Calu3 (cell line): ENCODE measurements around the gene SETBP1. TPM values are rescaled to one million over a fixed set of nuclear protein-coding genes. Genes with fewer than 3 reads are reported as not detected.

ENCODE experiments used
- BruUV-seq: library from RNA; stranded (reverse); fragments of 400-500 nt; replicated peaks from 2 replicates; lab custom pipeline; 2021; lab: Mats Ljungman, UMichigan
- CTCF ChIA-PET: fragments of 300-600 bp; sonication (Branson Sonifier 250); formaldehyde crosslinking; loops from one replicate; lab custom pipeline; 2022; ENCODE audit warnings: antibody characterized with exemption; lab: Charles Lee
- DNase-seq: peaks from one replicate; pipeline ENCODE4 v3.0.0; 2022
- H3K27ac Mint-ChIP-seq: one replicate; pipeline ENCODE4 v1.8.0; 2022; ENCODE audit warnings: mixed read lengths; ENCODE audit not compliant: unreplicated experiment
- H3K27me3 Mint-ChIP-seq: one replicate; pipeline ENCODE4 v1.8.0; 2022; ENCODE audit warnings: mixed read lengths; ENCODE audit not compliant: unreplicated experiment
- H3K36me3 Mint-ChIP-seq: one replicate; pipeline ENCODE4 v1.8.0; 2022; ENCODE audit warnings: mild to moderate bottlenecking, moderate library complexity, mixed read lengths; ENCODE audit not compliant: insufficient read depth, unreplicated experiment
- H3K4me1 Mint-ChIP-seq: one replicate; pipeline ENCODE4 v1.8.0; 2022; ENCODE audit warnings: mild to moderate bottlenecking, low read depth, mixed read lengths; ENCODE audit not compliant: unreplicated experiment
- H3K4me3 Mint-ChIP-seq: one replicate; pipeline ENCODE4 v1.8.0; 2022; ENCODE audit warnings: mild to moderate bottlenecking, low read depth, moderate library complexity, mixed read lengths; ENCODE audit not compliant: unreplicated experiment
- H3K9me3 Mint-ChIP-seq: one replicate; pipeline ENCODE4 v1.8.0; 2022; ENCODE audit warnings: low read depth, mixed read lengths; ENCODE audit not compliant: unreplicated experiment
- intact Hi-C: fragments of 100-400 bp; cut with micrococcal nuclease; formaldehyde crosslinking; loops from one replicate; pipeline ENCODE4 v1.10.0; 2022; ENCODE audit not compliant: unreplicated experiment
- total RNA-seq: library from RNA; stranded (reverse); gene quantifications from 2 replicates; pipeline ENCODE4 v1.2.3, GENCODE V29; 2022
- TF ChIP-seq, protein P1 (sequence below): fragments of 200-600 bp; IDR thresholded peaks from one replicate; pipeline ENCODE4 v1.8.0; 2022; ENCODE audit warnings: antibody characterized with exemption; ENCODE audit not compliant: unreplicated experiment

Gene SETBP1
- total RNA-seq, 1 experiment from 2014 or later = 6.0 TPM

DNA sequence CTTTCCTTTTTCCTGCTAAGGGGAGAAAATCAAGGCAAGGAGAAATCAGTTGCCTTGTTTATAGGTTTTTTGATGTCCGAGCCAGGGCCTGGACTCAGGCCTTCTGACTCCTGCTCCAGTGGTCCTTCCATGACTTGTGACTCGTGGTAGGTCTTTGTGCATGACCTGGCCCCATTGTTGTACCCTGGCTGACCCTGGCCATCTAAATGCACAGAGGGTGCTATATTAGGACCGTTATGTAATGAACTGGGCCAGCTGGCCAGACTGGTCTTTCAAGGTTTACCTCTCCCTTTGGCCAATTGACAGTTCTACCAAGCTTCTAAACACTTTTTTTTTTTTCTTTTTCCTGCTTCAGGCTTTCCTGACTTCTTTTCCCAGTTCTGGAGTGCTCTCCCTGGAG, 81.1 kb downstream of the SETBP1 start:
- CTCF ChIA-PET = interaction anchor here (0.6 kb wide), 2 partner anchors 12 to 445 kb away, joined by 3 read pairs; no protein-coding TSS in a partner anchor
- Mint-ChIP-seq H3K4me1 (peaks cover 17% of the 10 kb centered on the region), H3K4me3 (no peak overlapping the region), H3K27me3 (no peaks in the 10 kb centered on the region), H3K27ac (no peak overlapping the region), H3K9me3 (no peaks in the 10 kb centered on the region), H3K36me3 (no peaks in the 10 kb centered on the region)
- TF ChIP-seq, protein P1, sequence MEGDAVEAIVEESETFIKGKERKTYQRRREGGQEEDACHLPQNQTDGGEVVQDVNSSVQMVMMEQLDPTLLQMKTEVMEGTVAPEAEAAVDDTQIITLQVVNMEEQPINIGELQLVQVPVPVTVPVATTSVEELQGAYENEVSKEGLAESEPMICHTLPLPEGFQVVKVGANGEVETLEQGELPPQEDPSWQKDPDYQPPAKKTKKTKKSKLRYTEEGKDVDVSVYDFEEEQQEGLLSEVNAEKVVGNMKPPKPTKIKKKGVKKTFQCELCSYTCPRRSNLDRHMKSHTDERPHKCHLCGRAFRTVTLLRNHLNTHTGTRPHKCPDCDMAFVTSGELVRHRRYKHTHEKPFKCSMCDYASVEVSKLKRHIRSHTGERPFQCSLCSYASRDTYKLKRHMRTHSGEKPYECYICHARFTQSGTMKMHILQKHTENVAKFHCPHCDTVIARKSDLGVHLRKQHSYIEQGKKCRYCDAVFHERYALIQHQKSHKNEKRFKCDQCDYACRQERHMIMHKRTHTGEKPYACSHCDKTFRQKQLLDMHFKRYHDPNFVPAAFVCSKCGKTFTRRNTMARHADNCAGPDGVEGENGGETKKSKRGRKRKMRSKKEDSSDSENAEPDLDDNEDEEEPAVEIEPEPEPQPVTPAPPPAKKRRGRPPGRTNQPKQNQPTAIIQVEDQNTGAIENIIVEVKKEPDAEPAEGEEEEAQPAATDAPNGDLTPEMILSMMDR = no peak
- BruUV-seq = no TSS peak
- DNase-seq = peak; percentile 59
- intact Hi-C loops = no loop called here

DNA sequence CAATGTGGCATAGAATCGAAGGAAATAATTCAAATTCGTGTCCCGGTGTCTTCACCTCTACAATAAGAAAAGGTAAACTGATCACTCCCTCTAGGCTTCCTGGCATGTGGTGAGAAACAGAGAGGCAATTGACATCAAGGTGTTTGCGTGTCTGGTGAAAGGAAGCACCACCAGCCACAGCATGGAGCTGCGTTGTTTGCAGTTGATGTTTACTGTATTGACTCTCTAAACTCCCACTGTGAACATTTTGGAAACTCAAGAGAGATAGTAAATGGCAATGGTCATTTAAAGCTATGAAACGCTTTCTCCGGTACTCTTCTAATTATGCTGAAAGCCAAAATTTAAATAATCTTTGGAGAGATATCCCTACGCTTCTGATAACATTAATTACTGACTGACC, 82.6 kb downstream of the SETBP1 start:
- Mint-ChIP-seq H3K27me3 (no peaks in the 10 kb centered on the region), H3K4me1 (peaks cover 17% of the 10 kb centered on the region), H3K4me3 (no peak overlapping the region), H3K27ac (no peak overlapping the region), H3K9me3 (no peaks in the 10 kb centered on the region), H3K36me3 (no peaks in the 10 kb centered on the region)
- BruUV-seq = no TSS peak
- intact Hi-C loops = no loop called here
- TF ChIP-seq, protein P1 = no peak
- CTCF ChIA-PET = no interaction called here
- no peak for DNase-seq

DNA sequence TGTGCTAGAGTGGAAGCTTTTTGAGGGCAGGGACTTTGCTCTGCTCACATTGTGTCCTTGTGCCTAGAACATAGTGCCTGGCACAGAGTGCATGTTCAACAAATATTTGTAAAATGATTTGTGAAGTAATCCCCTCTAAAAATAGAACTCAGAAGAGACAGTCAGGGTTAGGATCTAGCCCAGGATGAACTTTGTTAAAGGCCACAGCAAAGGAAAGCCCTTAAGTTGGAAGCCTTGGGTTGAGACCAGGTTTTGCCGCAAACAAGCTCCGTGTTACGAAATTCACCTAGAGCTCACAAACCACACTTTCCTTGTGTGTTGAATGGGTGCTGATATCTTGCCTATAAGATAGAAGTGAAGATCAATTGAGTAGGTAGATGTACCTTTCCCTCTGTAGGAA, 84.2 kb downstream of the SETBP1 start:
- Mint-ChIP-seq H3K27me3 (no peaks in the 10 kb centered on the region), H3K4me1 (peaks cover 17% of the 10 kb centered on the region), H3K27ac (no peak overlapping the region), H3K36me3 (no peaks in the 10 kb centered on the region), H3K9me3 (no peaks in the 10 kb centered on the region), H3K4me3 (no peak overlapping the region)
- BruUV-seq = no TSS peak
- CTCF ChIA-PET = no interaction called here
- TF ChIP-seq, protein P1 = no peak
- no peak for DNase-seq
- intact Hi-C loops = no loop called here

DNA sequence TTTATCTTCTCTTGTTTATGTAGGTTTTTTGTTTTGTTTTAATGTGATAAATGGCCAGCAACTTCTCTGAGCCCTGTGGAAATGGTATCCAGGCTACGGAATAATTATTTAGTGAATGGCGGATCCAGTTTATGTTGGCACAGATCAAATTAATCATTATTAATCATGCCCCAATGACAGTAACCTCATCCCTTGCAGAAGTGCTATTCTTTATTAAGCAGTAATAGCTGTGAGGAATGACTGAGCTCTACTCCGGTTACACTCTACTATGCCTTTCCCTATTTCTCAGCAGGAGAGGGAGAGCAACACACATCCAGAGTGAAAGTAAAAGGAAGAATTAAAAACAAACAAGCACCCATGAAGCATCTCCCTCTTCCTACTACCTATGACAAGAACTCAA, 84.8 kb downstream of the SETBP1 start:
- Mint-ChIP-seq H3K9me3 (no peaks in the 10 kb centered on the region), H3K27me3 (no peaks in the 10 kb centered on the region), H3K4me3 (no peak overlapping the region), H3K27ac (no peak overlapping the region), H3K4me1 (peaks cover 17% of the 10 kb centered on the region), H3K36me3 (no peaks in the 10 kb centered on the region)
- DNase-seq = no peak
- CTCF ChIA-PET = no interaction called here
- BruUV-seq = no TSS peak
- intact Hi-C loops = no loop called here
- TF ChIP-seq, protein P1 = no peak
